Measurements from ENCODE around the gene RNF39.

Gene RNF39

GRCh38 chr6:30062471-30063178 lies 12.9 kb downstream of the RNF39 start:
- H3K27me3 ChIP-seq (ENCODE audit: low read depth, low read length) = no peaks in the 10 kb centered on the region
- H2AFZ ChIP-seq (ENCODE audit: low read depth, low read length) = no peak overlapping the region
- H3K9ac ChIP-seq (ENCODE audit: low read length) = no peak overlapping the region
- no peaks in the 10 kb centered on the region for H4K20me1 ChIP-seq (ENCODE audit: insufficient read depth, low read length)
- TF ChIP-seq CTCF (IDR thresholded peaks at IDR 0.05; ENCODE audit: low read depth, low read length) = no peak
- no peak for TF ChIP-seq EZH2phosphoT487 (IDR thresholded peaks at IDR 0.05; ENCODE audit: low read depth)
- H3K9me3 ChIP-seq (ENCODE audit: insufficient read depth, low read length) = no peaks in the 10 kb centered on the region
- H3K4me3 ChIP-seq (ENCODE audit: low read length) = no peak overlapping the region
- H3K79me2 ChIP-seq (ENCODE audit: low read length) = peaks cover 29% of the 10 kb centered on the region
- H3K27ac ChIP-seq (ENCODE audit: low read length) = no peak overlapping the region
- peaks cover 16% of the 10 kb centered on the region for H3K4me1 ChIP-seq (ENCODE audit: low read length)
- H3K4me2 ChIP-seq (ENCODE audit: low read length) = peak overlapping the region; percentile 86
- H3K36me3 ChIP-seq (replicated peaks; ENCODE audit: low read depth, low read length) = peaks cover 8% of the 10 kb centered on the region

- Histone ChIP-seq H3K27ac (ENCODE audit: low read length) (peak overlapping the region; percentile 26; the same call in 1 of the 2 replicates), H3K9ac (ENCODE audit: low read length) (peak overlapping the region; percentile 92), H3K79me2 (ENCODE audit: low read length) (peaks cover 24% of the 10 kb centered on the region), H3K27me3 (ENCODE audit: low read depth, low read length) (no peaks in the 10 kb centered on the region), H3K4me1 (ENCODE audit: low read length) (peaks cover 15% of the 10 kb centered on the region), H3K9me3 (ENCODE audit: insufficient read depth, low read length) (no peaks in the 10 kb centered on the region), H3K4me3 (ENCODE audit: low read length) (peak overlapping the region; percentile 99), H4K20me1 (ENCODE audit: insufficient read depth, low read length) (no peaks in the 10 kb centered on the region), H3K36me3 (replicated peaks; ENCODE audit: low read depth, low read length) (peaks cover 8% of the 10 kb centered on the region), H2AFZ (ENCODE audit: low read depth, low read length) (peak overlapping the region; percentile 90), H3K4me2 (ENCODE audit: low read length) (peak overlapping the region; percentile 86)
- TF ChIP-seq EZH2phosphoT487 (IDR thresholded peaks at IDR 0.05; ENCODE audit: low read depth) = no peak
- no peak for TF ChIP-seq CTCF (IDR thresholded peaks at IDR 0.05; ENCODE audit: low read depth, low read length)
These were observed 13.6 kb downstream of the RNF39 start for GRCh38 chr6:30061858-30062458.

- Histone ChIP-seq H4K20me1 (ENCODE audit: insufficient read depth, low read length) (no peaks in the 10 kb centered on the region), H3K4me1 (ENCODE audit: low read length) (peaks cover 15% of the 10 kb centered on the region), H3K9me3 (ENCODE audit: insufficient read depth, low read length) (no peaks in the 10 kb centered on the region), H3K36me3 (replicated peaks; ENCODE audit: low read depth, low read length) (peaks cover 8% of the 10 kb centered on the region), H3K4me3 (ENCODE audit: low read length) (peak within 1 kb of the TSS; percentile 99), H2AFZ (ENCODE audit: low read depth, low read length) (peak within 1 kb of the TSS; percentile 98), H3K27me3 (ENCODE audit: low read depth, low read length) (no peaks in the 10 kb centered on the region), H3K4me2 (ENCODE audit: low read length) (peak within 1 kb of the TSS; percentile 86), H3K9ac (ENCODE audit: low read length) (peak within 1 kb of the TSS; percentile 92), H3K79me2 (ENCODE audit: low read length) (peaks cover 24% of the 10 kb centered on the region), H3K27ac (ENCODE audit: low read length) (peak within 1 kb of the TSS; percentile 50)
- no peak for TF ChIP-seq CTCF (IDR thresholded peaks at IDR 0.05; ENCODE audit: low read depth, low read length)
- TF ChIP-seq EZH2phosphoT487 (IDR thresholded peaks at IDR 0.05; ENCODE audit: low read depth) = no peak
These were observed 14.3 kb downstream of the RNF39 start, which contains the start of gene POLR1H for GRCh38 chr6:30061092-30061857. Gene POLR1H (plus strand): TSS chr6:30061265. CDS start chr6:30061525, 260 bp downstream.

Data from OCI-LY3 (cell line).